ENCODE data around the gene PFKFB2.

DNA sequence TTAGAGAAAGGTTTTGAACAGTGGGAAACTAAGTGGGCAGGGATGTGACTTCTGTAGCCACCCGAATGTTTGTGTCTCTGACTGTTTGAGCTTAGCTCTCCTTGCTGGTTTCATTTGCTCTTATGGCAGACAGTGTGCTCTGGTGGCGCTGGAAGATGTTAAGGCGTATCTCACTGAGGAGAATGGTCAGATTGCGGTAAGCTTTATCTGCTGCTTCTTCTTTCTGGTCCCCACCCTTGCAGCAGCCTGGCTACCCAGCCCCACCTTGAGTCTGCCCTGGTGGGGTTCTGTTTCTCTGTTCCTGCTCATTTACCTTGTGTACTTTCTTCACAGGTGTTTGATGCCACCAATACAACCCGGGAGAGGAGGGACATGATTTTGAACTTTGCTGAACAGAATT is 9.9 kb downstream of the PFKFB2 start:
- TF ChIP-seq, protein P1, sequence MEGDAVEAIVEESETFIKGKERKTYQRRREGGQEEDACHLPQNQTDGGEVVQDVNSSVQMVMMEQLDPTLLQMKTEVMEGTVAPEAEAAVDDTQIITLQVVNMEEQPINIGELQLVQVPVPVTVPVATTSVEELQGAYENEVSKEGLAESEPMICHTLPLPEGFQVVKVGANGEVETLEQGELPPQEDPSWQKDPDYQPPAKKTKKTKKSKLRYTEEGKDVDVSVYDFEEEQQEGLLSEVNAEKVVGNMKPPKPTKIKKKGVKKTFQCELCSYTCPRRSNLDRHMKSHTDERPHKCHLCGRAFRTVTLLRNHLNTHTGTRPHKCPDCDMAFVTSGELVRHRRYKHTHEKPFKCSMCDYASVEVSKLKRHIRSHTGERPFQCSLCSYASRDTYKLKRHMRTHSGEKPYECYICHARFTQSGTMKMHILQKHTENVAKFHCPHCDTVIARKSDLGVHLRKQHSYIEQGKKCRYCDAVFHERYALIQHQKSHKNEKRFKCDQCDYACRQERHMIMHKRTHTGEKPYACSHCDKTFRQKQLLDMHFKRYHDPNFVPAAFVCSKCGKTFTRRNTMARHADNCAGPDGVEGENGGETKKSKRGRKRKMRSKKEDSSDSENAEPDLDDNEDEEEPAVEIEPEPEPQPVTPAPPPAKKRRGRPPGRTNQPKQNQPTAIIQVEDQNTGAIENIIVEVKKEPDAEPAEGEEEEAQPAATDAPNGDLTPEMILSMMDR (optimal IDR thresholded peaks at IDR 0.05 in 1 of 3, IDR thresholded peaks at IDR 0.05 in 1 of 3, conservative IDR thresholded peaks at IDR 0.05 in 1 of 3; ENCODE audit: extremely low read depth in 1 of 3, insufficient read depth in 2 of 3, low read length in 3 of 3): no peak
- TF ChIP-seq EZH2 (IDR thresholded peaks at IDR 0.05; ENCODE audit: low read length): no peak
